GM03348 (cell line): ENCODE measurements around the gene GPM6B.

Experiments
- DNase-seq: peaks from one replicate; pipeline ENCODE4 v3.0.0; 2012; ENCODE audit warnings: low spot score

GPM6B gene, protein sequence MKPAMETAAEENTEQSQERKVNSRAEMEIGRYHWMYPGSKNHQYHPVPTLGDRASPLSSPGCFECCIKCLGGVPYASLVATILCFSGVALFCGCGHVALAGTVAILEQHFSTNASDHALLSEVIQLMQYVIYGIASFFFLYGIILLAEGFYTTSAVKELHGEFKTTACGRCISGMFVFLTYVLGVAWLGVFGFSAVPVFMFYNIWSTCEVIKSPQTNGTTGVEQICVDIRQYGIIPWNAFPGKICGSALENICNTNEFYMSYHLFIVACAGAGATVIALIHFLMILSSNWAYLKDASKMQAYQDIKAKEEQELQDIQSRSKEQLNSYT

DNA sequence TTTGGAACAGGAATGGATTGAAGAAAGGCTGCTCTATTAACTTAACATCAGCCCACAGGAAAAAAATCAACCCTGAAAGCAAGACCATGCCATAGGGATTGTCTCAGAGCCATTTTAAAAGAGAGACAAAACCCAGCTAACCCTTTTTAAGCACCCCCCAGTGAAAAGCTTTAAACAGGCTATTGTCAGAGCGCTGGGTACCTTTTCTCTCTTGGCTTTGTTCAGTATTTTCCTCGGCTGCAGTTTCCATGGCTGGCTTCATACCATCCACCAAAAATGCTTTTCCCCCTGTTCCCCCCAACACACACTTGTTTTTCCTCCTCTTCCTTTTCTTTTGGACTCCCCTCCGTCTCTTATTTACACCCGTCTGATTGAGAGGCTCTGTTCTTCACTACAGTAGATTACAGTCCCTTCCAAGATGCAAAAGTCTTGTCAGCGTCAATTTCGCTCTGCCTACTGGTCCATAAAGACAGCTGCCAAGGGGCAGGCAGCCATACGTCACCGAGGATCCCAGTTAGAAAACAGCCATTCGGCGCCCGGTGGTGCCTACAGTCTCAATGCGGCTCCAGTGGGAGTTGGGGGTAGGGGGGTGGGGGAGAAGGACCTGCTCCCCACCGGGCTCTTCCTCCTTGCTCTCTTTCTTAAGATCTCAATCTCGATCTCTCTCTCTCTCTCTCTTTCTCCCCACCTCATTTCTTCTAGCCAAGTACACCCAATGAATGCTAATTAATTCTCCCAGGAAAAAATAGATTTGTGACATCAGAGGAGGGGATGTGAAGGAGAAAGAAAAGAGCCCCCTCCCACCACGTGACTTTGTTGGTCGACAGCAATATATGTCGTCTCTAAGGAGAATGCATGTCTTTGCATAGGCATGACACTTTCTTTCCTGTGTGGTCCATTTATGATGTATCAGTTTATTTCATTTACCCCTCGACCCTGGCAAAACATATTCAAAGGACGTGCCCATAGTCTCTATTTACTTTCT, at the start of gene GPM6B:
TSS of gene GPM6B (minus strand) at position 451 of the 985 bp plus-strand sequence. CDS start at position 262, 189 bp downstream.
- DNase-seq = no peak

DNA sequence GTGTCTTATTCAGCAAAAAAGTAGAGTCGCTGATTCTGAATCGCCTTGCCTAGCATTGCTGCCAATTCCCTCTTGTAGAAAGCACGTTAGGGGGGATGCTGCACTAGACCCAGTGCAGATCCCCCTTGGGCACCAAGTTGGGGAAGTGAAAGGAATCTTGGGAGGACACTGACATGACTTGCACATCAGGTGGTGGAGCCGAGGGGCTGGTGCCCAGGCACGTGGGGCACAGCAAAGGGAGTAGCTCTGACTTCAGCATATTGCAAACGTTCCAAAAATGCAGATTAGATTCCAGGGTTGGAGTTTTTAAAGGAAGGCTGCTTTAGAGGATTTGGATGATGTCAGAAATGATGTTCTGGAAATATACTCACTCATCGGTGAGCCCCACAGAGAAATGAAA, 47.4 kb upstream of the GPM6B start:
- DNase-seq = no peak

DNA sequence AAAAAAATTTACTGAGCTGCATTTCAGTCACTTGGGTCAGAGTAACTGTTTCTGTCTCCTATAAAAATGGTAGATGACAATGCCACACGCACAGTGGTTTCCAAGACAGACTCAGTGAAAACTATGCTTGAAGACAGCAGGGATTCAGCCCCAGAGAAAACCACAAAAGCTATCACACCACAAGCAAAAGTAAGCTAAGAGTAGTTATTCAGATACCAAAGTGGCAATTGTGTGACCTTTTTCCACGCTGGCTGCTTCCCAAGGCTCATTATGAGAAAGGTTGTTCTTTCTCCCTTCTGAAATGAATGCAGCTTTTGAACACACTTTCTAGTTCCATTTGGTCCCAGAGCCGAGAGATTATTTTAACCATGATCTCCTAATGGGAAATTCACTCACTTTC, 46.4 kb upstream of the GPM6B start:
- no peak for DNase-seq

DNA sequence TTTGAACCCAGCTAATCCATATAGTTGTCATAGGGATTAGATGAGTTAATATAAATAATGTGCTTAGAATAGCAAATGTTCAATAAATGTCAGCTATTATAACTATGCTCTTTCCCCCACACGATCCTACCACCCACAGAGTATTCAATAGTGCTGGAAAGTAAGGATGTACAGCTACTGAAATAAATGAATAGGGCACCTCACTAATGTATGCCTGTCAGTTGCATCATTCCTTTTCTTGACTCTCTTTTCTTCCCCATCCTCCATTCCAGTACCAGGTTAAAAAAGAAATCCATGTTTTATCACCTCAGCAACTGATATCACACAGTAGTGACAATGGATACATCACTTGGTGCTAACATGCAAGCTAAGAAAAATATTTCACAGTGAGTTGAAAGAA, 42.8 kb upstream of the GPM6B start:
- no peak for DNase-seq

DNA sequence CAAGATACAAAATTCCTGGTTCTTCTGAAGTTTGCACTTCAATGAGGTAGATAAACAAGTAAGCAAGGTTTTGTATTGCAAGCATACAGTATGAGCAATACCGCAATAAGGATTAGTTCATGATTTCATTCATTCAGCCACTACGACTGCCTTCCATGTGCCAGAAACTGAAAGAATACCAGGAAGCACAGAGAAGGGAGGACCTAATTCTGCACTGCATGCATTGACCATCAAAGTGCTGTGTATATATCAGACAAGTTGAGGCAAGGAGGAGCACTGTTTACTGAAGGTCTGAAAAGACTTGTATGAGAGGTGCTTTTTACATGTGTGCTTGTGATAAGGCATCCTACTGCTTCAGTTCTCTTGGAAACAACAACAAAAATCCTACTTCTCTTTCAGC, 40.9 kb upstream of the GPM6B start:
- DNase-seq = no peak

DNA sequence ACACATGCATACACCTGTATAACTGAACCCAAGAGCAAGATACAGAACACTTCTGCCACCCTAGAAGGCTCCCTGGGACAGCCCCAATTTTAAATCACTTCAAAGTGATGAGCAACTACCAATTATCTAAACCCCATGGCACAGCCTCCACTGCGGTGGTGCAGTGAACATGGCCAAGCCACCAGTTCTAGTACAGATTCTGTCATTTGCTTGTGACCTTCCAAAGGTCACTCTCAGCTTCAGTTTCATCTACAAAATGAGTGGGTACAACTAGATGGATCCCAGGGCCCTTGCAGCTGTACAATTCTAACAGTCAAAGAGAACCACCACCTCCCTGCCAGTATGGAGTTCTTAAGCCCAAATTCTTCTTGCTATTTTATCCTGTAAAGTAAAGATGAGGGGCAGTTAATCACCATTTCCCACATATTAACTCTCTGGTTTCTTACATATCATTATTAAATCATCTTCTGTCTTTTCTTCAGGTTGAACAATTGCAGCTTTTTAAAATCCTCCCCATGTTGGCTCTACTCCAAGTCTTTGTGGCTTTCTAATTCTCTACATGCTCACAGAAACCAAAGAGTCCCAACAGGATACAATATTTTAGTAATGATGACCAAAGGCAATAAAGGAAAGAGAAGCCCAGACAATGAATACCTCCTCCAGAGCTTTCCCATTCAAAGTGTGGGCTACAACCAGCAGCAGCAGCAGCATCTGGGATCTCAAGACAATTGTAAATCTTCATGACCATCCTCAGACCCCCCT, 39.0 kb upstream of the GPM6B start:
- no peak for DNase-seq

DNA sequence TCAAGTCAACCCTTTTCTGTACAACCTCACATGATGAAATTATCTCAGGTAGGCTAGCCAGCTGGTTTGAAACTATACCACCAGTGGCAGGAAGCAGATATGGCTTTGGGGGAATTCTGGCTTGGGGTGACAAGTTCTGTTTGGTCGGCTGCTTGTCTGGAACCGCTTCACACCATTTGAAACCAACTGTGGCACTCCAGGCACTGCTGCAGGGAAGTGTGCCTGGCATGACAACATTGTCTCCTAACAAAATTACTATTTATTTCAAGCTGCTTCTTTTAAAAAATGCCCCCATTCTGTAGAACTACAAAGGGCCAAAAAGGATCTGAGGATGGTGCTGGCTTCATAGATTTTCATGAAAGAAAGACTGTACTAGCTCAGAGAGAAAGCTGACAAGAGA, 37.1 kb upstream of the GPM6B start:
- no peak for DNase-seq

DNA sequence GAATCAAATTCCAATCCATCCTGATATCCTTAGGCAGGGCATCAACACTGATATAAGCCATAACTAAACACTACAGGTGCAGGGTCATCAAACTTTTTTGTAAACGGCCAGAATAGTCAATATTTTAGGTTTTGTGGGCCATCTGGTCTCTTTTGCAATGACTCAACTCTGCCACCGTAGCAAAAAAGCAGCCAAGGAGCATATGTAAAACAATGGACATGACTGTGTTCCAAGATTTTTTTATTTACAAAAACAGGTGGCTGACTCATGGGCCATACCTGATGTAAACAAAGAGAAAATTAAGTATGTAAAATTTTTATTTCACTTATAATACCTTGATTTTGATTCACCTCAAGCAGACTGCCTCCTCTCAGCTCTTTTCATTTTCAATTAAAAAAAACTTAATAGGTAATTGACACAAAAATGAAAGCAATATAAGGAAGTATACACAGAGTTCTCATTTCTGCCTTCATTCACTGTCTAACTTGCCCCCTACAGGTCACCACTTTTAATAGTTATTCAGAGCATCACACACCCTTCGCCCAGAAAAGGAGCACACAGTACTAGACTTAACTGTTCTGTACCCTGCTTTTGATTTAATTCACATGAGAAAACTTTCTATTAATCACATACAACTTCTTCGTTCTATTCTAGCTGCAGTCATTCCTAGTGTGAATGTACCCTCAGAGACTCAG, 35.3 kb upstream of the GPM6B start:
- no peak for DNase-seq

DNA sequence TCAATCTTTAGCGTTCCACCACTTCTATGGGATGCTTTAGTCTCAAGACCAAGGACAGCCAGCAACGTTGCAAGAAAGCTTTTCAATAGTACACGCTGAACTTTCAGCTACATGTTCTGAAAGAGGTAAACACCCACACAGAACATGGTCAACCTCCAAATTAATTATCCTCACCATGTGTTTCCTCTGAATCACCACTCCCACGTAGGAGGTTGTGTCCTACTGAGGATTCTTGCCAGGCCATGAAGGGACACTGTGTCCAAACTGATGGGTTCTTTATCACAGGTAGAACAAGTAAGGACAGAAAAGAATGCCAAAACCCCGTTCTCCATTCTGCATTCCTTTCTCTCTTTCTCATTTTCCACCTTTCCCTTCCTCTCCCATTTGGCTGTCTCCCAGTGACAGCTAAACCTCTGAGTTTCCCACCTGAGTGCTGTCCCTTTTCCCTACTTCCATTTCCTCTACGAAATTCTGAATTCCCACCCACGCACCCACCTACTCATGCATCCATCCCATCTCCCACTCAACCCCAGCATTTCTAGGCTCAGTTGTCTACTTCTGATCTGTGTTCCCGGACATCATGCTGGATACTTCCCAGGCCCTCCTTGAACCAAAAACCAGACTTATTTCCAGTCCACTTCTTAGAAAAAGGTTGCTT, 29.0 kb upstream of the GPM6B start:
- no peak for DNase-seq

DNA sequence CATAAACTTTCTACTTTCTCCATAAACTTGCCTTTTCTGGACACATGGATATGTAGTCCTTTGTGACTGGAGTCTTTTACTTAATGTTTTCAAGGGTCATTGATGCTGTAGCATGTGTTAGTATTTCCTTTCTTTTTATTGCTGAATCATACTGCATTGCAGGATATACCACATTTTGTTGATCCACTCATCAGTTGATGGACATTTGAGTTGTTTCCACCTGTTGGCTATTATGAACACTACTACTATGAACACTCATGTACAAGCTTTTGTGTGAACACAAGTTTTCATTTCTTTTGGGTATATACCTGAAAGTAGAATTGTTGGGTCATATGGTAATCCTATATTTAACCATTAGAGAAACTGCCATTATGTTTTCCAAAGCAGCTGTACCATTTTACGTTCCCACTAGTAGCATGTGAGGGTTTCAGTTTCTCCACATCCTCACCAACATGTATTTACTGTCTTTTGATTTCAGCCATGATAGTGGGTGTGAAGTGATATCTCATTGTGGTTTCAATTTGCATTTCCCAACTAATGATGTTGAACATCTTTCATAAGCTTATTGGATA, 26.3 kb upstream of the GPM6B start:
- no peak for DNase-seq

DNA sequence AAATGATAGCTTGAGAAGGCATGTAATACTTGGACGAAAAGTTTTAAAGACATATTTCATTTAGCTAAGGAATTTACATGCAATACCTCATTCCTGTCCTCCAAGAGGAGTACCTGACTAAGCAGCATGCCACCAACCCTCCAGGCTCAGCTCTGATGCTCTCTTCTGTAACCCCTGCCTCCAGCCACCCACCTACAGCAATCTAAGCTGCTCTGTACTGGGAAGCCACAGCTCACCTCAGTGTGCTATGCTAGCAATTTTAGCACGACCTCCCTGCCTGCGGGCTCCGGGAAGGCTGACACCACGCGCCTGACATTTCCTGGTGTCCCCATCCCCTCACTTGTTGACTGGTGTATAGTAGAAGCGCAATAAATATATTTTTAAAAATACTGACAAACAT, 23.2 kb upstream of the GPM6B start:
- DNase-seq = no peak

DNA sequence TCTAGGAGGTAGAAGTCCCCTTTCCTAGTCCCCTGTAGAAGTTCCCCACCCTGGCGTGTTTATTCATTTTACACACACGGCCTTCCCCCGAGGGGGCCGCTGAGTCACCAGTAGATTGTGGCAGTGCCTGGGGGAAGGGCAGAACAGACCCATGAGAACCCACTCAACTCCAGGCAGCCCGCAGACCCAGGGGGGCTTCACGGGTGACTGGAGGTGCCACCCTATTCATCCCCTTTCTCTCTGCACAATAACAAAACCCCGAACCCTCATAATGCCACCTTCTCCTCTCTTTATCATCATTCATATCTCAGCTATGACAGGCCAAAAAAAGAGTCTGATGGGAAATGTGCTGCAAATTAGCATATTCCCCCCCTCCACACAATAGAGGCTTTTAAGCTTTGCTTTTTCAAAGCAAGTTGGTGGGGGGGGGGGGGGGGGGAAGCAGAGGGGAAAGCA, 20.4 kb upstream of the GPM6B start:
- no peak for DNase-seq

DNA sequence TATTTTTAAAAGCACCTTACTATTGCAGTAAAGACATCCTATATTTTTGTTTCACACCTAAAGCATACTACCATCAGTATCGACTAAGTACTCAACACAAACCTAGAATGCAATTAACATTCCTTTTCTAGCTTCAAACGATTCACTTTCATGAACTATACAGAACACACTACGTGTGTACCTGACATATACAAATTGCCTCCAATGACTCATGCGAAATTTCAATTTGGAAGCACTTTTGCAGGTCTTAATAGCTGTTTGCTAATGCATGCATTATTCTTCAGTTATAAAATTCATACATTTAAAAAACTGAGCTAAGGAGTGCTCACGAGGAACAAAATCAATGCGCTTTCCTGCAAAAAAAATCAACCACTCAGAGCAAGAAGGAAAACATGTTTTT, 19.7 kb upstream of the GPM6B start:
- DNase-seq = no peak

DNA sequence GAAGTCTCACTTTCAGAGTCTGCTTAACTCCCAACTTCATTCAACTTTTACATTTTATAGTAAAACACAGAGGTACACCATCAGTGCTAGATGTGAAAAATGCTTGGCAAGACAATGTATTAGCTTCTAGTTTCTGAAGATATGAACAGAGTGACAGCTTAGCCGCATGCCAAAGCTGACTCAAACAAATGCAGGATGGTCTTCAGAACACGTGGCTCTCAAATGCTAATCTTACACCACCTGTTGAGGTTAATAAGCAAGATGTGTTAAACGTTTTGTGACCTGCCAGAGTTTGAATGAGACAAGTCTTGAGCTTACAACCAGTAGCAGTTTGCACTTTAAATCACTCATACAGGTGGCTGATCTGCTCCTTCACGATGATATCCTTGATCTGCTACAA, 18.9 kb upstream of the GPM6B start:
- DNase-seq = no peak

DNA sequence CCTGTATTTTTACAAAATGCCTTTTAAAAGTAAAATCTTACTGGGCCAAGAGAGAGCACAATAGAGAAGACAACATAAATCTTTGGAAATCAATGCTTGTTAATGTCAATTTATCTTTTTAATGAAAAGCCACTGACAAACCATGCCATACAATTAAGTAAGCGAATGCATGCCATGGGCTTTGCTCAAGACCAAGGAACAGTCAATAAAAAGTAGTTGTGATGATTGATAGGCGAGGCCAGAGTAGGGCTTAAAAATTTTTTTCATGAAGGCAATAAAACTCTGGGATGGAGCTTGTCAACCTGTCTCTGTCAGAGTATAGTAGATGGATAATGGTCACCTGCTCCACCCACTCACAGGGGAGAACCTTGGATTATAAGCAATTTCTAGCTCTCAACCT, 17.5 kb upstream of the GPM6B start:
- no peak for DNase-seq

DNA sequence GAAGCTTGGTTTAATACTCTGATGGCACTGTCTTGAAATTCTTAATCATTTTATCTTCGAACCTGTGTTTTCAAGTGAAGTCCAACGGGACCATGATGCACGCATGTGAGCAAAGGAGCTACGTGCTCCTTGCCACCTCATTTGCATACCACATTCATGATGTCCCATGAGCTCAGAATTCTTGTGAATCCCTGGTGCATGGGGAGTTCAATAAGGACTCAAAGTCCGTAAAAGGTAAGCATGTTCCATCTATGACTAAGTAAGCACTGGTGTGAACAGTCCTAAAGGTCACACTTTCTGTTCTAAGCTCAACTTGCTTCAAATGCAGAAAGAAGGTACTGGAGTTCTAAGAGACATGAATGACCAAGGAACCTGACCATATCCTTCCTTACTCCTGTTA, 13.1 kb upstream of the GPM6B start:
- no peak for DNase-seq

DNA sequence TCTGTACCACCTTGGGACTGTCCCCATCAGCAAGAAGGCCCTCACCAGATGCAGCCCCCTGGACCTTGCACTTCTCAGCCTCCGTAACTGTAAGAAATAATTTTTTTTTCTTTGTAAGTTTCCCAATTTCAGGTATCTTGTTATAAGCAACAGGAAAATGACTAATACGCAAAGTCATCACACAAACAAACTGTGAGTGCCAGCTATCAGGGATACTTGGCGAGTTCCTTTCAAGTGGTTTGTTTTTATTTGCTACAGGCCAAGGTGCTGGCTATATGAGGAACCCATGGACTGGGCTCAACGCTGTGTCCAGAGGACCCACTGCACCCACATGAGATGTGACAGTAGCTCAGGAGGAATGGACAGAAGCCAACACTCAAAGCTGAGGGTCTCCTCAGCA, 11.5 kb upstream of the GPM6B start:
- no peak for DNase-seq

DNA sequence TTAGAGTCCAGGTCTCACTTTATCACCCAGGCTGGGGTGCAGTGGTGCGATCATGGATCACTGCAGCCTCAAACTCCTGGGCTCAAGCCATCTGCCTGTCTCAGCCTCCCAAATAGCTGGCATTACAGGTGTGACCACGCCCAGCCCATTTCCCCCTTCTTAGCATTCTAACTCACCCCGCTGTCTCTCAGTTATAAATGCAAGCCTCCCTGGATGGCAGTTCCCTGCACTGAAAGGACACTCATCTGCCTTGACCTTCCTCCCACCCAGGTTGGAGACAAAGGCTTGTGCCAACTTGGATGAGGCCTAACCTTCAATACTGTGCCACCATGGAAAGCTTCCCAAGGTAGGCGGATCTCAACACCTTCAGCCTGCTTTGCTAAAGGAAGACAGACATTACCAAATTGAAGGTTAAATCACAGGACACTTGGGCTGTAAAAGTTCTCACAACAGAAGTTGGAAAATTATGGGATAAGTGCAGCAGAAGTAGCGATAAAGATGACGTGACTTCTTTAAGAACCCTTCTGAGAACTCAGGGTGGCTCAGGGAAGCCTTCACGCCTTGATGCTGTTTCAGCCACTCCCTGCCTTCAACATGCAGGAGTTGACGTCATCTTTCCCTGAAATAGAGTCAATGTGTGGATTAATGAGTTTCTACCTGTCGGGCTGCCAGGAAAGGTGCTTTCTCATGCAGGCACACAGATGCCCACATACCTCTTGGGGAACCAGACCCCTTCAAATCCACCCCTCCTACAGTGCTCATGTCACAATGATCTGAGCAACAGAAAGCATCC, 10.6 kb upstream of the GPM6B start:
- no peak for DNase-seq

DNA sequence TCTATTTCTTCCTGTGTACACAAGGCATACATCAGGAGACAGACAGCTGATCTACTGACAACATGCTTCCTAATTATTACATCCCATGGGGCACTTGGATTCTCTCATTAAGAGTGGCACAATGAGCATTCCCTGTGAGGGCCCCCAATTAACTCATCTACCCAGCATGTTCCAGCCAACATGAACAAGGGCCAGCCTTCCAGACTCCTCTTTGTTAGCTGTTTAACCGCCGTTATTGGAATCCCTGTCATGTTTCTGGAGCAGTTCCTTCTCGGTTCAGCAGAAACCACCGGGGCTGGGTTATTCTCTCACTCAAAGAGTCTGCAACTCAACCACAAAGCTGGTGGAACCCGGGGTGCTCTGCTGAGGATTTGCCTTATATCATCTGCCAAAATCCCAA, 9.9 kb upstream of the GPM6B start:
- no peak for DNase-seq

DNA sequence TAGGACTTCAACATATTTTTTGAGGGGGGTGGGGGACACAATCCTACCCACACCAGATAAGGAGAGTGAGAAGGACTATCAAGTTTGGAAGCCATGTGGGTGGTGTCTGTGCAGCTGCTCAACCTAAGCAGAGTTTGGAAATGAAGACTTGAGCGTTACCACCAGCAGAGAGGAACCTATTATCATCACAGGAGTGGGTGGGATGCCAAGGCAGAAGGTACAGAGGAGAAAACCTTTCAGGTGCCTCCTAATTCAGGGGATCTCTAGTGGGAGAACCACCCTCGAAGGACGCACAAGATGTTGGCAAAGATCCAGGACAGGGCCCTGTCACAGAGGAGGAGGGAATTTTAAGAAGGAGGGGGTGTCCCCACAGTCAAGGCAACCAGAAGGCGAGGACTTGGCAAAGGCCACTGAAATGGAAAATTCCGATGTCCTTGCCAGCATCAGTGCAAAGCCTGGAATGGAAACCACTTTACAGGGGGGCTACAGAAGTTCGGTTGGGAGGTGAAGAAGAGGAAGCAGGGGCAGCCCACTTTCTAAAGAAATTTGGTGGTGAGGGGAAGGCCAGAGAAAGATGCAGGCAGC, 8.4 kb upstream of the GPM6B start:
- no peak for DNase-seq
